Esophagus muscularis mucosa (tissue), 3 donors: ENCODE results near the gene ARL6IP4.

Source experiments
- CTCF ChIP-seq, 3 experiments: fragments of 200-600 bp in 2 of 3; fragments of 450-650 bp in 1 of 3; sonication (generic) in 2 of 3; IDR thresholded peaks; one replicate each; pipeline ENCODE4 v1.5.1; 2017 to 2019; ENCODE audit warnings: antibody characterized with exemption in 3 of 3, mild to moderate bottlenecking in 2 of 3, moderate library complexity in 1 of 3
- POLR2A ChIP-seq: fragments of 450-650 bp; IDR thresholded peaks from one replicate; pipeline ENCODE4 v1.6.1; 2017; ENCODE audit warnings: antibody characterized with exemption, moderate library complexity, mild to moderate bottlenecking, low read depth
- POLR2AphosphoS5 ChIP-seq, 2 donors: sonication (generic); formaldehyde crosslinking; IDR thresholded peaks; one replicate each; pipeline ENCODE4 v1.6.1; 2017; ENCODE audit warnings: antibody characterized with exemption in 2 of 2

DNA sequence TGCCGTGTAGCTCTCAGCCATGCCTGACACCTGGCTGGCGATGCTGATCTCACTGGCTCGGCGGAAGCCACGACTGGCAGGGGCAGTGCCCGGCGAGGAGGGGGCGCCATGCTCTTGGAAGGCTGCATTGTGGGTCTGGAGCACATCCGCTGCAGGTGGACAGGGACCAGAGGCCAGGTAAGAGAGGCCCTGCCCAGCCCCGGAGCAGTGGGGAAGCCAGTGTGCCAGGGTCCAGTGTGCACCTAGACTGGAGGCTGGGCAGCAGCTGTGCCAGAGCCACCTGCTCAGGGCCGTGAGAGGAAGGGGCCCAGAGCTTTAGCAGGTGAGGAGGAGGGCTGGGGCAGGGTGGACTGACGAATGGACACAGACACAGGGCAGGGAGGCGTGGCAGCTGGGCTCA lies 10.1 kb downstream of the ARL6IP4 start:
- TF ChIP-seq POLR2AphosphoS5 (IDR thresholded peaks at IDR 0.05) (no peak), CTCF (IDR thresholded peaks at IDR 0.05) (no peak), POLR2A (no peak)
